Right renal pelvis (tissue), 4 donors: ENCODE data around the gene FBXO42. TPM values are rescaled to one million over a fixed set of nuclear protein-coding genes. Genes with fewer than 3 reads are reported as not detected.

Source experiments
- DNase-seq, 4 donors: peaks; one replicate each; pipeline ENCODE4 v3.0.0-alpha.2; 2013; ENCODE audit warnings: low read depth in 4 of 4, low spot score in 3 of 4, missing footprints in 1 of 4
- polyA plus RNA-seq, 4 donors: library from polyadenylated mRNA; unstranded; fragments of 120-200 nt; gene quantifications; one replicate each; pipeline ENCODE4 v1.2.1, GENCODE V29; 2013; ENCODE audit not compliant: insufficient read length in 4 of 4

The FBXO42 gene
- polyA plus RNA-seq = 10 to 100 TPM; 21.1 to 24.8 (median 22.1) TPM

GRCh38 chr1:16351994-16352841 lies at the start of gene FBXO42:
FBXO42 (minus strand) TSS chr1:16352480; CDS start chr1:16315418, 37,062 bp downstream.
- DNase-seq = peak; percentile 87 to 90 (median 90)

- DNase-seq = no peak
Measured at GRCh38 chr1:16398371-16398953, 46.2 kb upstream of the FBXO42 start.

GRCh38 chr1:16397120-16397519 lies 44.8 kb upstream of the FBXO42 start:
- no peak for DNase-seq

- no peak for DNase-seq
Measured at GRCh38 chr1:16396591-16396990, 44.3 kb upstream of the FBXO42 start.

GRCh38 chr1:16394977-16395376 lies 42.7 kb upstream of the FBXO42 start:
- DNase-seq = no peak

GRCh38 chr1:16393570-16394521 lies 41.6 kb upstream of the FBXO42 start:
- DNase-seq = no peak

- DNase-seq = no peak
Measured at GRCh38 chr1:16392740-16393569, 40.7 kb upstream of the FBXO42 start.

GRCh38 chr1:16391411-16391810 lies 39.1 kb upstream of the FBXO42 start:
- DNase-seq = no peak

- no peak for DNase-seq
Measured at GRCh38 chr1:16387201-16388188, 35.2 kb upstream of the FBXO42 start.

GRCh38 chr1:16386454-16387113 lies 34.3 kb upstream of the FBXO42 start:
- DNase-seq = no peak

- DNase-seq = no peak
Measured at GRCh38 chr1:16385659-16386453, 33.6 kb upstream of the FBXO42 start.

- DNase-seq = no peak
Measured at GRCh38 chr1:16383888-16384287, 31.6 kb upstream of the FBXO42 start.

- DNase-seq = no peak
Measured at GRCh38 chr1:16380868-16381267, 28.6 kb upstream of the FBXO42 start.

- DNase-seq = no peak
Measured at GRCh38 chr1:16378443-16378842, 26.2 kb upstream of the FBXO42 start.

GRCh38 chr1:16376971-16377370 lies 24.7 kb upstream of the FBXO42 start:
- no peak for DNase-seq

GRCh38 chr1:16375521-16376340 lies 23.5 kb upstream of the FBXO42 start:
- no peak for DNase-seq

- no peak for DNase-seq
Measured at GRCh38 chr1:16374266-16374665, 22.0 kb upstream of the FBXO42 start.
